ENCODE measurements around the gene DUSP18.
"Not testable (repeated sequence)": the region's sequence is repeated elsewhere in the genome, so short reads cannot be mapped to it uniquely, and the experiment has no call there.

The DUSP18 gene

DNA sequence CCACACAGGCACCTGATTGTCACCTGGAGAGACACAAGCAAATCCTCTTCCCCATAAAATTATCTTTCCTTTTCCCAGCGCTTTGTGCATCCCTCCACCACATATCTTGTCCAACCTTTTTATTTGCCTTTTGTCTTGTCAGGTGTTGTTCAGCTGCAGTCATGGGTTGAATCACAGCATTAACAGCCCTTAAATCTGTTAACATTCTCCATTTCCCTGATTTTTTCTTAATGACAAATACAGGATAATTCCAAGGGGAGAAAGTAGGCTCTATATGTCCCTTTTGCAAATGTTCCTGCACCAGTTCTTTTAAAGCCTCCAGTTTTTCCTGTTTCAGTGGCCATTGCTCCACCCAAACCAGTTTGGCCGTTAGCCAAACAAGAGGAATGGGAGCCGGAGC lies 8.9 kb upstream of the DUSP18 start:
- not testable (repeated sequence) for DNase-seq

GRCh38 chr22:30675436-30675835 lies 7.8 kb upstream of the DUSP18 start:
- no peak for DNase-seq

DNA sequence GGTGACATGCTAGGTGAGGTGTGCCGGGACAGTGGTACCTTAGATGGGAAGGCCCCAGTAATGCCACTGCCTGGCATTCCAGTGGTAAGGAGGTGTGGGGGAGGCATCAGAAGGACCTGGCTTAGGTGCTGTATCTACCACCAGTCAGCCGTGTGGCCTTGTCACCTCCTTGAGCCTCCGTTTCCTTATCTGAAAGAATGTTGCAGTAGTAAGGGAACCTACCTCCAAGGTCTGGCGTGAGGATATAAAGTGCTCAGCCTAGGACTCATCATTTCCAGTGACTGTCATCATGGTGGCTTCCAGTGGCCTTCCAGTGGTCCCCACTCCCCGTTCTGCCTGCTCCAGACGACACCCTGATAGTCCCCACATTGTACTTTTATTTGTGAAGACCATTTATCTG lies 6.8 kb upstream of the DUSP18 start:
- no peak for DNase-seq

- no peak for DNase-seq
Observed at GRCh38 chr22:30673136-30673535, 5.5 kb upstream of the DUSP18 start.

DNA sequence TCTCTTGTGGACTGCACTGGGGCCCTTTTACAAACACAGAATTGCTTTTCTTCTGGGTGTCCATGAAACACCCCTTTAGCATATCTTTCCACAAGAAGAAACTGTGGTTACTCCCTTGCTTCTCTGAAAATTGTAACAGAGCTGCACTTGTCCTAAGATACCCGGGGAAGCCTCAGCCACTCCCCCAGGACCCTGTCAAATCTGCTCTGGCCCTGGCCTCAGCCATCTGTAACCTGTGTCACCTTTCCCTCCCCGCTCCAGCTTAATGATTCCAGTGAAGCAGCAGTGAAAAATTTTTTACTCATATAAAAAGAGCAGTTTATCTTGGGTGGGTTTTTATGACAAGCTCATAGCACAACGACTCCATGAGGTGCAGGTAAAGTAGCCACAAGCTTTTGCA lies 3.4 kb upstream of the DUSP18 start:
- no peak for DNase-seq

- no peak for DNase-seq
Observed at GRCh38 chr22:30668386-30668710, 673 bp upstream of the DUSP18 start.

GRCh38 chr22:30667107-30667493 lies 575 bp downstream of the DUSP18 start:
- no peak for DNase-seq

DNA sequence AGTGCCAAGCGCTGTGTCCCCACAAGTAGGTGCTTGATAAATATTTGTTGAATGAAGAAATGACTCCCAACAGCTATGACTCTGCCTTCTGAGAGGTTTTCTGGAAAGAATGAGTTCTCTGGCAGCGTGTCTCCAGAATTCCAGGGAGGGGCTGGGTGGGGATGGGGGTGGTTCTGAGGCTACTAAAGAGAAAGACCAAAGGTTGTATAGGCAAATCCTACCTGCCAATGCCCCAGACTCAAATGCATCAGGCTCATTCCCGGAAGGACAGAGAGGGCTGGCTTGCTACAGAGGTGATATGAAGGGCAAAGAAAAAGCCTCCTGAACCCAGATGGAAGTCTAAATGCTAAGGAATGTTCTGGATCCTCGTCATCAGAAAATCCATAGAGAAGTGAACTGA lies 1.9 kb downstream of the DUSP18 start:
- DNase-seq: no peak

- no peak for DNase-seq
Observed at GRCh38 chr22:30665266-30665665, 2.4 kb downstream of the DUSP18 start.

GRCh38 chr22:30664798-30665197 lies 2.9 kb downstream of the DUSP18 start:
- no peak for DNase-seq

GRCh38 chr22:30662040-30662439 lies 5.6 kb downstream of the DUSP18 start:
- no peak for DNase-seq

DNA sequence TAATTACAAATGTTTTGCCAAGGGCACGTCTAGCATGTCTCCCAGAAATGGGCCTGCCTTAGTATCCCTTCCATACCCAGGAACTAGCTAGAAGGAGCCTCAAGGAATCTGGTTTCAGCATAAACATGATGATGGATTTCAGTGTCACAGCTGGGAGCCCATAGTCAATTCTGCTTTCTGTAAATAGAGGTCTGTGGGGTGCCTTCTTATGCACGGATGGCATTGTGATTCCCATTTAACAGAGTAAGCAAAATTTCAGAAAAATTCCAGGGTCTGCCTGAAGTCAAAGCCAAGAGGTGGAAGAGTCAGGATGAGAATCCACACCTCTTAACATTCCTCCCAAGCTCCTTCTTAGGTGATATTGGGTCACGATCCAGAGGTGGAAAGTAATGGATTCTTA lies 12.1 kb downstream of the DUSP18 start:
- DNase-seq: no peak

GRCh38 chr22:30654361-30654760 lies 13.3 kb downstream of the DUSP18 start:
- no peak for DNase-seq

- DNase-seq: no peak
Observed at GRCh38 chr22:30652852-30653251, 14.8 kb downstream of the DUSP18 start.

DNA sequence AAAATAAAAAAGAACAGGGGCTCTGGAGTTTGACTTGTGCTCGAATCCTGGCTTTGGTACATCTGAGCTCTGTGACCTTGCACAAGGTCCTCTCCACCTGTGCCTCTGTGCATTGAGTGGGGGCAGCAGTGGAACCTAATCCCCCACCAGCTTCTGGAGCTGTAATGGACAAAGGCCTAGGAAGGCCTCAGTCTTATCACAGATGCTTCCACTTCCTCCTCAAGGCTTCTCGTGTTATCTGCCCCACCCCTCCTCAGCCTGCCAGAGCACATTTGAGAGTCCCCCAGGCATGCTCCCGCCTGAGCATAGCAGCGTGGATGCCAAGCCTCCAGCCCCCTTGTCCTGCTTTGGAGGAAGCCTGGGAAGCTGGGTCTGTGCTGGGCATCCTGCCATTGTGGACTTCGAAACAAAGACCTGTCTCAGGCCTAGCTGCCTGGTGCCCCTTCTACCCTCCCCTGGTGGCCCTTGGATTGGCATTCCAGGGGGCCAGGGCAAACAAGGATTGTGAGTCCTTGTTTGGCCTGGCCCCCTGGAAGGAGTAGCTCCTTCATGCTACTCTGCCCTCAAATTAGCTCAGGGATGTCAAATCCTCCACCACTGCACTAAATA lies 17.1 kb downstream of the DUSP18 start:
- DNase-seq: no peak

DNA sequence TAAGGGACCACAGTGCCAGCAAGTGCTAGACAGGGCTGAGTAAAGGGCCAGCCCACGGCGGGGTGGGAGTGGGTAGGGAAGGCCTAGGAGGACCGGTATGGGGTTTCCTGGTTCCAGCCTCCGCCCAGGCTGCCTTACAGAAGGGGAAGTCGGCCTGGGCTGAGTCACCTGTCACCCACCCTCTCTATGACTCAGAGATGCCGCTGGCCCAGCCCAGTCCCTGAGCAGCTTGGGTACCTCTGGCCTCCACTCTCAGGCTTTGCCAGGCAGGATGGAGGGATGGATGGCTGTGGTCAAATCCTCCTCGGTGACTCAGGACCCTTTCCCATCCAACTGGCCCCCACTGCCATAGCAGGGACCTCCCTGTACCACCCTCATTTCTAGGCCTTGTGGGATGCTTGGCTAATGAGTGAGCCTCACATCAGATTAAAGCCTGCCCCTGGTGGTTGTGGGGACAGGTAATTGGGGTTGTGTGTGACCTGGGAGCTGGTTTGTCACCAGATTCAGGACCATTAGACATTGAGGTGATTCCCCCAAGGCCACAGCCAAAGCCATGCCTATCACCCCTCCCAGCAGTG lies 18.2 kb downstream of the DUSP18 start:
- DNase-seq: no peak

GRCh38 chr22:30648825-30649224 lies 18.9 kb downstream of the DUSP18 start:
- no peak for DNase-seq

DNA sequence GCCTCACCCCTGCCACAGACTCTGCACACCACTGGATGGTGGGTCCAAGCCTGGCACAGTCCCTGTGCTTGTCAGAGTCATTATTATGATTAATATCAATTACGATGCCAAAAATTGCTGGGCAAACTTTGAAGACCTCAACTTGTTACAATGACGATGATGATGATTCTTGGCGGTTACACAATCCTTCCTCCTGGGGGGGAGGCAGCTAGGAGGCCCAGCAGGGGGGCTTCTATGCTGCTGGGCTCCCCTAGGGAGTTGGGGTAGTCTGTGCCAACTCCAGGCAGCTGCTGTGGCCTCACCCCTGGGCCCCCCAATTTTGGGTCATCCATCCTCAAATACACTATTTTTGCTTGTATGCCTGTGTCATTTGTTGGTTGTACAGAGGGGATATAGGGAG lies 20.1 kb downstream of the DUSP18 start:
- DNase-seq: no peak

GRCh38 chr22:30646518-30647160 lies 21.0 kb downstream of the DUSP18 start:
- no peak for DNase-seq

DNA sequence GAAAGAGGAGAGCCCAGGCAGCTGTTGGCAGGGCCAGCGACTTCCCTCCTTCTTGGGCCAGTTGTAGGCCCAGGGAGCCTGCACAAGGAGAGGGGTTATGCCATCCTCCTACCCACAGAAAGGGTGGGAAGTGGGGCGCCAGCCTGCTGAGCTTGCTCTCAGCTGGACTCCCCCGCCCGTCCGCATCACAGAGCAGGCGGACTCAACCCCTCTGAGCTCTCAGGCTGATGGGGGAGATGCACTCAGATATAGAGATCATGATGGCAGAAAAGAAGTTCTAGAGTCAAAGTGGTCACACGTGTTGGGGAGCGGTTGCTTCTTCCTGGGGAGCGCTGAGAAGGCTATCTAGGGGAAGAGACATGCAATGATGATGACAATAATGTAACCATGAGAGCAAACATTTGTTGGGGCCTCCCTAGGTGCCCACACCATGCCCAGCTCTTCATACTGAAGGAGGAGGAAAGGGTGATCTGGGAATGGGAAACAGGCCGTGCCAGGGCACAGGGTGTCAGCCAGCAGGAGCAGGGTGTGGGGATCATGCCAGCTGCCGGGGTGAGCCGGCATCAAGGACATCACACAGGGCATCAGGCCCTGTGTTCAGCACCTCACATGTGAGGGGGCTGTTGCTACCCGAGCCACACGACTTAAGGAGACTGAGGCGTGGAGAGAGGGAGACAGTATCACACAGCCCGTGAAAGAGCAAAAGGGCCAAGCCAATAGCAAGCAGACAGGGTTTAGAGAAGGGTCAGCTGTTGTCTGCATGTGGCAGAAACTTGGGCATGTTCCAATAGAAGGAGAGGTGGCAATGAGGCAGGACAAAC lies 24.4 kb downstream of the DUSP18 start:
- no peak for DNase-seq

GRCh38 chr22:30640839-30641430 lies 26.7 kb downstream of the DUSP18 start:
- DNase-seq: no peak

DNA sequence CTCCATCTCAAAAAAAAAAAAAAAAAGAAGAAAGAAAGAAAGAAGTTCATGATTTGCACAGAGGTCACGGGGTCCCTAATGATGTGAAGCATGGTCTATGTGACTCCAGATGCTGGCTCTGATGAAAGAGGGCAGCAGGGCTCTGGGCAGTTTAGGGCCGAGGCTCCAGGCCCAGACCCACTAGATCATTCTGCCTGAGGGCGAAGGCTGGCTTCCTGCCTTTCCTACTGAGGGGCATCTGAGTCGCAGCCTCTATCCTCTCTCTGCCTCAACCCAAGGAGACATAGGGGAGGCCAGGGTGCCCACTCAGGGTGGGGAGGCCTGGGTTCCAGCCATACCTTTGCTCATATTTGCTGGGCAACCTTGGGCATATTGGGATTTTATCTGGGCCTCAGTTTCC lies 27.3 kb downstream of the DUSP18 start:
- no peak for DNase-seq

- no peak for DNase-seq
Observed at GRCh38 chr22:30637701-30638114, 30.0 kb downstream of the DUSP18 start.

All from GF-D8 (cell line).